HepG2 (cell line): ENCODE data around the gene AKAP8. TPM values are rescaled to one million over a fixed set of nuclear protein-coding genes. Genes with fewer than 3 reads are reported as not detected.

ENCODE experiments used
- ELF3 ChIP-seq: IDR thresholded peaks from 2 replicates; pipeline ENCODE4 v1.6.1; 2016; ENCODE audit warnings: missing genetic modification reagents, missing compliant biosample characterization
- ERF ChIP-seq: IDR thresholded peaks from 2 replicates; pipeline ENCODE4 v1.6.1; 2018; ENCODE audit warnings: missing biosample characterization, missing genetic modification reagents
- GTF2F1 ChIP-seq: fragments of 150-350 bp; IDR thresholded peaks from 2 replicates; pipeline ENCODE4 v1.6.1; 2014; ENCODE audit warnings: low read length
- HHEX ChIP-seq: IDR thresholded peaks from 2 replicates; pipeline ENCODE4 v1.6.1; 2016; ENCODE audit warnings: control low read depth
- MIER2 ChIP-seq: IDR thresholded peaks from 2 replicates; pipeline ENCODE4 v1.6.1; 2016; ENCODE audit warnings: missing biosample characterization, missing genetic modification reagents
- NBN ChIP-seq: fragments of 450-650 bp; conservative IDR thresholded peaks from 2 replicates; pipeline ENCODE4 v1.6.1; 2017
- NCOA5 ChIP-seq: sonication (generic); formaldehyde crosslinking; IDR thresholded peaks from 2 replicates; pipeline ENCODE4 v1.4.0; 2020; ENCODE audit warnings: missing genetic modification reagents
- NPAS2 ChIP-seq: sonication (generic); formaldehyde crosslinking; IDR thresholded peaks from 2 replicates; pipeline ENCODE4 v1.8.0; 2022; ENCODE audit warnings: mild to moderate bottlenecking, missing genetic modification reagents, borderline replicate concordance
- PCBP1 ChIP-seq: fragments of 200-400 bp; formaldehyde crosslinking; IDR thresholded peaks from 2 replicates; pipeline ENCODE4 v1.6.1; 2017; ENCODE audit warnings: mild to moderate bottlenecking, low read depth, low read length, borderline replicate concordance
- PHF21A ChIP-seq: sonication (generic); formaldehyde crosslinking; IDR thresholded peaks from 2 replicates; pipeline ENCODE4 v1.5.0; 2020; ENCODE audit warnings: mild to moderate bottlenecking, missing genetic modification reagents
- PITX1 ChIP-seq: sonication (generic); formaldehyde crosslinking; IDR thresholded peaks from 2 replicates; pipeline ENCODE4 v1.5.1; 2020; ENCODE audit warnings: mild to moderate bottlenecking, missing genetic modification reagents
- SMAD3 ChIP-seq: sonication (generic); formaldehyde crosslinking; IDR thresholded peaks from 2 replicates; pipeline ENCODE4 v1.4.0; 2020; ENCODE audit warnings: missing genetic modification reagents
- SP1 ChIP-seq, 2 experiments: fragments of 450-650 bp in 1 of 2; sonication (generic) in 1 of 2; formaldehyde crosslinking in 1 of 2; IDR thresholded peaks; 2 replicates each; pipeline versions ENCODE4 v1.4.0 to v1.6.1; 2016 to 2020; ENCODE audit warnings: missing genetic modification reagents in 1 of 2
- ZMYM4 ChIP-seq: sonication (generic); formaldehyde crosslinking; IDR thresholded peaks from 2 replicates; pipeline ENCODE4 v1.8.1; 2023; ENCODE audit warnings: mild to moderate bottlenecking, missing genetic modification reagents
- ZNF260 ChIP-seq: sonication (generic); formaldehyde crosslinking; IDR thresholded peaks from 2 replicates; pipeline ENCODE4 v1.4.0; 2020; ENCODE audit warnings: missing genetic modification reagents, low read depth, mild to moderate bottlenecking, borderline replicate concordance
- ZNF503 ChIP-seq: sonication (generic); formaldehyde crosslinking; IDR thresholded peaks from 2 replicates; pipeline ENCODE4 v1.4.0; 2020; ENCODE audit warnings: missing genetic modification reagents
- ZNF644 ChIP-seq: IDR thresholded peaks from 2 replicates; pipeline ENCODE4 v1.6.1; 2016; ENCODE audit warnings: low read depth
- ZNF749 ChIP-seq: sonication (generic); formaldehyde crosslinking; IDR thresholded peaks from 2 replicates; pipeline ENCODE4 v1.8.0; 2022; ENCODE audit warnings: mild to moderate bottlenecking, missing genetic modification reagents, moderate library complexity, borderline replicate concordance
- ZNF777 ChIP-seq: sonication (generic); formaldehyde crosslinking; IDR thresholded peaks from 2 replicates; pipeline ENCODE4 v1.4.0; 2020; ENCODE audit warnings: missing genetic modification reagents
- ZNF780A ChIP-seq: sonication (generic); formaldehyde crosslinking; IDR thresholded peaks from 2 replicates; pipeline ENCODE4 v1.8.0; 2022; ENCODE audit warnings: mild to moderate bottlenecking, missing genetic modification reagents, moderate library complexity
- polyA plus RNA-seq, 8 experiments: library from polyadenylated mRNA; depleted of rRNA in 3 of 8; stranded (reverse) in 7 of 8; unstranded in 1 of 8; fragments of >200 nt; fragmentation: Illumina TruSeq in 4 of 8; extraction: Trizol in 4 of 8; gene quantifications; 2 replicates each; pipeline versions ENCODE4 v1.2.1 to v1.2.3, GENCODE V29; 2011 to 2016; ENCODE audit warnings: low read depth in 4 of 8, missing spikeins in 1 of 8, mixed read lengths in 1 of 8; ENCODE audit not compliant: insufficient read depth in 1 of 8
- total RNA-seq, 5 experiments: library from RNA; depleted of rRNA; stranded (reverse); fragments of >200 nt; fragmentation: Illumina TruSeq; extraction: Trizol; gene quantifications; 2 replicates each; pipeline ENCODE4 v1.2.3, GENCODE V29; 2016; ENCODE audit warnings: low read depth in 1 of 5
- TF ChIP-seq, protein P1 (sequence below): sonication (generic); formaldehyde crosslinking; IDR thresholded peaks from 2 replicates; pipeline ENCODE4 v1.5.0; 2020; ENCODE audit warnings: missing genetic modification reagents, mild to moderate bottlenecking, borderline replicate concordance
- TF ChIP-seq, protein P2 (sequence below): IDR thresholded peaks from 2 replicates; pipeline ENCODE4 v1.6.1; 2016; ENCODE audit warnings: low read depth, control low read depth
- TF ChIP-seq, protein P3 (sequence below): IDR thresholded peaks from 2 replicates; pipeline ENCODE4 v1.6.1; 2016; ENCODE audit warnings: mild to moderate bottlenecking, missing biosample characterization, missing genetic modification reagents
- TF ChIP-seq, protein P4 (sequence below): sonication (generic); formaldehyde crosslinking; IDR thresholded peaks from 2 replicates; pipeline ENCODE4 v1.4.0; 2020; ENCODE audit warnings: missing genetic modification reagents, borderline replicate concordance

Gene AKAP8
- total and polyA plus RNA-seq, 2 of the 13 experiments (the other 11 are each of a cell fraction or from before 2014, with no cell fraction given) = 15.9 to 22.1 TPM

- TF ChIP-seq, protein P1, sequence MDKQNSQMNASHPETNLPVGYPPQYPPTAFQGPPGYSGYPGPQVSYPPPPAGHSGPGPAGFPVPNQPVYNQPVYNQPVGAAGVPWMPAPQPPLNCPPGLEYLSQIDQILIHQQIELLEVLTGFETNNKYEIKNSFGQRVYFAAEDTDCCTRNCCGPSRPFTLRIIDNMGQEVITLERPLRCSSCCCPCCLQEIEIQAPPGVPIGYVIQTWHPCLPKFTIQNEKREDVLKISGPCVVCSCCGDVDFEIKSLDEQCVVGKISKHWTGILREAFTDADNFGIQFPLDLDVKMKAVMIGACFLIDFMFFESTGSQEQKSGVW = no peak
- no peak for TF ChIP-seq ZNF260 (CRISPR knock-in tag)
- TF ChIP-seq, protein P2, sequence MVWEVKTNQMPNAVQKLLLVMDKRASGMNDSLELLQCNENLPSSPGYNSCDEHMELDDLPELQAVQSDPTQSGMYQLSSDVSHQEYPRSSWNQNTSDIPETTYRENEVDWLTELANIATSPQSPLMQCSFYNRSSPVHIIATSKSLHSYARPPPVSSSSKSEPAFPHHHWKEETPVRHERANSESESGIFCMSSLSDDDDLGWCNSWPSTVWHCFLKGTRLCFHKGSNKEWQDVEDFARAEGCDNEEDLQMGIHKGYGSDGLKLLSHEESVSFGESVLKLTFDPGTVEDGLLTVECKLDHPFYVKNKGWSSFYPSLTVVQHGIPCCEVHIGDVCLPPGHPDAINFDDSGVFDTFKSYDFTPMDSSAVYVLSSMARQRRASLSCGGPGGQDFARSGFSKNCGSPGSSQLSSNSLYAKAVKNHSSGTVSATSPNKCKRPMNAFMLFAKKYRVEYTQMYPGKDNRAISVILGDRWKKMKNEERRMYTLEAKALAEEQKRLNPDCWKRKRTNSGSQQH (CRISPR knock-in tag) = no peak
- TF ChIP-seq PITX1 (CRISPR knock-in tag) = no peak
- no peak for TF ChIP-seq ZNF503 (CRISPR knock-in tag)
- no peak for TF ChIP-seq SMAD3
- TF ChIP-seq, protein P3, sequence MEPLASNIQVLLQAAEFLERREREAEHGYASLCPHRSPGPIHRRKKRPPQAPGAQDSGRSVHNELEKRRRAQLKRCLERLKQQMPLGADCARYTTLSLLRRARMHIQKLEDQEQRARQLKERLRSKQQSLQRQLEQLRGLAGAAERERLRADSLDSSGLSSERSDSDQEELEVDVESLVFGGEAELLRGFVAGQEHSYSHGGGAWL (CRISPR knock-in tag) = no peak
- no peak for TF ChIP-seq ZNF777 (CRISPR knock-in tag)
- no peak for TF ChIP-seq MIER2 (CRISPR knock-in tag)
- TF ChIP-seq NBN = no peak
- no peak for TF ChIP-seq GTF2F1
- TF ChIP-seq ELF3 = 0 out of 2 replicates have a peak, but pooled peaks have one; percentile 21
- no peak for TF ChIP-seq ZNF780A
- no peak for TF ChIP-seq ERF (CRISPR knock-in tag)
- 0 out of 2 replicates have a peak, but pooled peaks have one; percentile 0 for TF ChIP-seq ZNF749
- no peak for TF ChIP-seq ZNF644 (CRISPR knock-in tag)
- no peak for TF ChIP-seq PHF21A (CRISPR knock-in tag)
- TF ChIP-seq HHEX (CRISPR knock-in tag) = no peak
- TF ChIP-seq PCBP1 = no peak
- TF ChIP-seq ZMYM4 (CRISPR knock-in tag) = no peak
- TF ChIP-seq NCOA5 (CRISPR knock-in tag) = no peak
- TF ChIP-seq NPAS2 (CRISPR knock-in tag) = no peak
- TF ChIP-seq, protein P4, sequence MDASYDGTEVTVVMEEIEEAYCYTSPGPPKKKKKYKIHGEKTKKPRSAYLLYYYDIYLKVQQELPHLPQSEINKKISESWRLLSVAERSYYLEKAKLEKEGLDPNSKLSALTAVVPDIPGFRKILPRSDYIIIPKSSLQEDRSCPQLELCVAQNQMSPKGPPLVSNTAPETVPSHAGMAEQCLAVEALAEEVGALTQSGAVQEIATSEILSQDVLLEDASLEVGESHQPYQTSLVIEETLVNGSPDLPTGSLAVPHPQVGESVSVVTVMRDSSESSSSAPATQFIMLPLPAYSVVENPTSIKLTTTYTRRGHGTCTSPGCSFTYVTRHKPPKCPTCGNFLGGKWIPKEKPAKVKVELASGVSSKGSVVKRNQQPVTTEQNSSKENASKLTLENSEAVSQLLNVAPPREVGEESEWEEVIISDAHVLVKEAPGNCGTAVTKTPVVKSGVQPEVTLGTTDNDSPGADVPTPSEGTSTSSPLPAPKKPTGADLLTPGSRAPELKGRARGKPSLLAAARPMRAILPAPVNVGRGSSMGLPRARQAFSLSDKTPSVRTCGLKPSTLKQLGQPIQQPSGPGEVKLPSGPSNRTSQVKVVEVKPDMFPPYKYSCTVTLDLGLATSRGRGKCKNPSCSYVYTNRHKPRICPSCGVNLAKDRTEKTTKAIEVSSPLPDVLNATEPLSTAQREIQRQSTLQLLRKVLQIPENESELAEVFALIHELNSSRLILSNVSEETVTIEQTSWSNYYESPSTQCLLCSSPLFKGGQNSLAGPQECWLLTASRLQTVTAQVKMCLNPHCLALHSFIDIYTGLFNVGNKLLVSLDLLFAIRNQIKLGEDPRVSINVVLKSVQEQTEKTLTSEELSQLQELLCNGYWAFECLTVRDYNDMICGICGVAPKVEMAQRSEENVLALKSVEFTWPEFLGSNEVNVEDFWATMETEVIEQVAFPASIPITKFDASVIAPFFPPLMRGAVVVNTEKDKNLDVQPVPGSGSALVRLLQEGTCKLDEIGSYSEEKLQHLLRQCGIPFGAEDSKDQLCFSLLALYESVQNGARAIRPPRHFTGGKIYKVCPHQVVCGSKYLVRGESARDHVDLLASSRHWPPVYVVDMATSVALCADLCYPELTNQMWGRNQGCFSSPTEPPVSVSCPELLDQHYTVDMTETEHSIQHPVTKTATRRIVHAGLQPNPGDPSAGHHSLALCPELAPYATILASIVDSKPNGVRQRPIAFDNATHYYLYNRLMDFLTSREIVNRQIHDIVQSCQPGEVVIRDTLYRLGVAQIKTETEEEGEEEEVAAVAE (CRISPR knock-in tag) = no peak
- TF ChIP-seq SP1 (IDR thresholded peaks at IDR 0.05) = no peak
- TF ChIP-seq SP1 (CRISPR knock-in tag; IDR thresholded peaks at IDR 0.05) = no peak
Observed at GRCh38 chr19:15378534-15379082, 979 bp downstream of the AKAP8 start (continued).
